RWPE2 (cell line): Measurements from ENCODE around the gene PDE4B.

Source experiments
- ATAC-seq: fragments of 200-7000 bp; cut with Tn5 transposase; 3 replicates; pipeline ENCODE4 v1.9.1; 2021; ENCODE audit warnings: low read depth
- DNase-seq: peaks from one replicate; pipeline ENCODE4 v3.0.0-alpha.2; 2020; ENCODE audit warnings: low spot score
- H3K27ac ChIP-seq: fragments of 450-650 bp; 2 replicates; pipeline ENCODE4 v1.5.1; 2017; ENCODE audit warnings: mild to moderate bottlenecking; ENCODE audit not compliant: poor library complexity, severe bottlenecking
- H3K27me3 ChIP-seq: fragments of 250-450 bp; sonication (Bioruptor Pico); 2 replicates; pipeline ENCODE4 v1.5.1; 2021; ENCODE audit warnings: mild to moderate bottlenecking, moderate library complexity; ENCODE audit not compliant: insufficient read depth, poor library complexity, severe bottlenecking
- H3K36me3 ChIP-seq: fragments of 250-450 bp; sonication (Bioruptor Pico); 2 replicates; pipeline ENCODE4 v1.5.1; 2020; ENCODE audit warnings: low read depth, mild to moderate bottlenecking, moderate library complexity
- H3K4me1 ChIP-seq: fragments of 250-450 bp; sonication (Bioruptor Pico); 2 replicates; pipeline ENCODE4 v1.5.1; 2021; ENCODE audit warnings: mild to moderate bottlenecking, moderate library complexity; ENCODE audit not compliant: insufficient read depth, poor library complexity, severe bottlenecking
- H3K4me3 ChIP-seq: fragments of 250-450 bp; sonication (Bioruptor Pico); 2 replicates; pipeline ENCODE4 v1.5.1; 2021; ENCODE audit warnings: mild to moderate bottlenecking, moderate library complexity; ENCODE audit not compliant: severe bottlenecking
- H3K9me3 ChIP-seq: fragments of 250-450 bp; sonication (Bioruptor Pico); 2 replicates; pipeline ENCODE4 v1.5.1; 2021; ENCODE audit warnings: mild to moderate bottlenecking, moderate library complexity; ENCODE audit not compliant: severe bottlenecking
- TF ChIP-seq, protein P1 (sequence below): fragments of 450-650 bp; IDR thresholded peaks from one replicate; pipeline ENCODE4 v1.5.1; 2017; ENCODE audit warnings: mild to moderate bottlenecking, moderate library complexity; ENCODE audit not compliant: poor library complexity, severe bottlenecking

Gene PDE4B

DNA sequence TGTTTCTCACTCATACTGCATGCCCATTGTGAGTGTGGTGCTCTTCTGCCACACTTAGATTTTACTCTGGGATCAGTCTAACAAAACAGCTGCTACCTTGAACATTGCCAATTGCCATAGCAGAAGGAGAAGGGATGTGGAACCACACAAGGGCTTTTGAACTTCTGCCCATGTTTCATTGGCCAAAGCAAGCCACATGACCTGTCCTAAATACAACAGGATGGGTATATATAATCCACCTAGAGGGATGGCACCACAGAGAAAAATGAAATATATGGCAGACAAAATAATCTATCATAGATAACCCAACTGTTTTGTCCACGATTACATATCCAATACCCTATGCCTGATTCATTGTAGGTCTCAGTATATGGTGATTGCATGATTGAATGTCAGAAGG lies 26.3 kb downstream of the PDE4B start:
- no peak overlapping the region for H3K27ac ChIP-seq
- H3K27me3 ChIP-seq = no peaks in the 10 kb centered on the region
- TF ChIP-seq, protein P1, sequence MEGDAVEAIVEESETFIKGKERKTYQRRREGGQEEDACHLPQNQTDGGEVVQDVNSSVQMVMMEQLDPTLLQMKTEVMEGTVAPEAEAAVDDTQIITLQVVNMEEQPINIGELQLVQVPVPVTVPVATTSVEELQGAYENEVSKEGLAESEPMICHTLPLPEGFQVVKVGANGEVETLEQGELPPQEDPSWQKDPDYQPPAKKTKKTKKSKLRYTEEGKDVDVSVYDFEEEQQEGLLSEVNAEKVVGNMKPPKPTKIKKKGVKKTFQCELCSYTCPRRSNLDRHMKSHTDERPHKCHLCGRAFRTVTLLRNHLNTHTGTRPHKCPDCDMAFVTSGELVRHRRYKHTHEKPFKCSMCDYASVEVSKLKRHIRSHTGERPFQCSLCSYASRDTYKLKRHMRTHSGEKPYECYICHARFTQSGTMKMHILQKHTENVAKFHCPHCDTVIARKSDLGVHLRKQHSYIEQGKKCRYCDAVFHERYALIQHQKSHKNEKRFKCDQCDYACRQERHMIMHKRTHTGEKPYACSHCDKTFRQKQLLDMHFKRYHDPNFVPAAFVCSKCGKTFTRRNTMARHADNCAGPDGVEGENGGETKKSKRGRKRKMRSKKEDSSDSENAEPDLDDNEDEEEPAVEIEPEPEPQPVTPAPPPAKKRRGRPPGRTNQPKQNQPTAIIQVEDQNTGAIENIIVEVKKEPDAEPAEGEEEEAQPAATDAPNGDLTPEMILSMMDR = no peak
- no peaks in the 10 kb centered on the region for H3K4me1 ChIP-seq
- ATAC-seq (no peak), DNase-seq (no peak)
- H3K4me3 ChIP-seq = no peak overlapping the region
- no peaks in the 10 kb centered on the region for H3K9me3 ChIP-seq
- no peaks in the 10 kb centered on the region for H3K36me3 ChIP-seq

DNA sequence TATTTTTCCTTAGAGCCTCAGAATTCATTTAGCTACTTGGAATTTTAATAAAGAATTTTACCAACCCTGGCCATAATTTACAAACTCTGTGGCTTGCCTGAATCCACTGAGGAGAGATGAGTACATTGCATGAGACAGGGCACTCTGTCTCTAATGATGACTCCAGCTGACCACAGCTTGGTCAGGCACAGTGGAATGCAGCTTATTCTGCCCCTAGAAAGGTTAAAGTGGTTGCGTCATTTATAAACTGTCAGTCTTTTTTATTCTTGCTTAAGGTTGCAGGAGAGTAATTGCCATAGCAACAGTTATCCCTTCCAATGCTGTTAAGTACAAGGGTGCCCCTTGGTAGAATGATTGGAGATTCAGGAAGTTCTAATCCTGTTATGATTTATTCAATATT lies 28.3 kb downstream of the PDE4B start:
- Histone ChIP-seq H3K27ac (no peak overlapping the region), H3K4me1 (no peaks in the 10 kb centered on the region), H3K9me3 (no peaks in the 10 kb centered on the region), H3K27me3 (no peaks in the 10 kb centered on the region), H3K36me3 (no peaks in the 10 kb centered on the region), H3K4me3 (no peak overlapping the region)
- TF ChIP-seq, protein P1 = no peak
- DNase-seq (no peak), ATAC-seq (peak; percentile 79)

DNA sequence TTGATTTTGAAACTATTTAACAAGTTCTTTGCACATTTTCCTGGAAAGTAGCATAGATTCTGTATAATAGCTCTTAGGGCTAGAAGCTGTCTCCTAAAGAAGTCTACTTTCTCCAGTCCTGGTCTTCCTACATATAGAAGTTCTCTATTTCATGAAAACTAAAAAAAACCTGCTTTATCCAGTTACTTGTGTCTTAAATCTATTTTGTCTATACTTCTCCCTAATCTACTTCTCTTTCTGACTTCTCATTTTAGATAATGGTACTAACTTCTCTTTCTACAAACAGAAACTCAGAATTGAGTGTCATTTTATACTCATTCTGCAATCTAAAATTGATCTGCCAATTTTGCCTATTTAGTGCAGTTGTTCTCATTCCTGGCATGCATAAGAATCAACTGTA lies 28.7 kb downstream of the PDE4B start:
- TF ChIP-seq, protein P1 = no peak
- DNase-seq (no peak), ATAC-seq (no peak)
- H3K9me3 ChIP-seq = no peaks in the 10 kb centered on the region
- no peaks in the 10 kb centered on the region for H3K36me3 ChIP-seq
- no peaks in the 10 kb centered on the region for H3K27me3 ChIP-seq
- no peak overlapping the region for H3K27ac ChIP-seq
- H3K4me1 ChIP-seq = no peaks in the 10 kb centered on the region
- H3K4me3 ChIP-seq = no peak overlapping the region

DNA sequence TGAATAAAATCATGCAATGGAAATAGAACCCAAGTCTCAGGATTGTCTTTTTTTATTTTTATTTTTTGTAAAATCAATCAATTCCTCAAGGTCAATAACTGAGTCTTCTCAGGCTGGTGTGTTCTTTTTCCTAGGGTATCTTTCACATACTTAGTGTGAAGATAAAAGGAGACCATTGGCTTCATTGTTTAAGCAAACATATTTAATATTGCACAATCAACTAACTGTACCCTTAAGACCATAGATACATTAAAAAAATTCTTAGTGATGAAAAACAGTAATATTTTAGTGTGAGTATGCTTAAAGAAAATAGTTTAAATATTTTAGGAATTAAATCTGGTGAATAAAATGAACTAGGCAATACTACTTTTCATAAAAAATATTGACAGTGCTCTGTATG lies 31.4 kb downstream of the PDE4B start:
- Histone ChIP-seq H3K27ac (no peak overlapping the region), H3K4me1 (no peaks in the 10 kb centered on the region), H3K27me3 (no peaks in the 10 kb centered on the region), H3K9me3 (no peaks in the 10 kb centered on the region), H3K36me3 (no peaks in the 10 kb centered on the region), H3K4me3 (no peak overlapping the region)
- TF ChIP-seq, protein P1 = no peak
- DNase-seq (no peak), ATAC-seq (no peak)

DNA sequence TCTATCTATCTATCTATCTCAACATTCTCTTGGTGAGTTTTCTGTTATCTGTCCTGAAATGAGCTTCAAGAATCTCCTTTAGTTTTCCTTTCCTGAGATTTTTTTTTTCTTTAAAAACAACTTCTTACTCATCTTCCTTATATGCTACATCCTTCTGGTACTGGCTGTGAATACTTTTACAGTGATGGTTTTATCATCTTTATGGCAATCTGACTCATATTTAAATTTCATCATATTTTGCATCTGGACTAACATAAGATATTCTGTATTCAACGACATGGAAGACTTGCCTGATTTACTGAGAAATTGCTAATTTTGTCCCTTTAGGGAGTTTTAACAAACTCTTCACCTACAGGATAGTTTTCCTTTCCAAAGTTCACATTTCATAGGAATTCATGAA lies 33.0 kb downstream of the PDE4B start:
- H3K36me3 ChIP-seq = no peaks in the 10 kb centered on the region
- no peaks in the 10 kb centered on the region for H3K9me3 ChIP-seq
- H3K4me1 ChIP-seq = no peaks in the 10 kb centered on the region
- TF ChIP-seq, protein P1 = no peak
- DNase-seq (no peak), ATAC-seq (peak; percentile 44; the same call in 1 of the 3 replicates)
- H3K27me3 ChIP-seq = no peaks in the 10 kb centered on the region
- no peak overlapping the region for H3K27ac ChIP-seq
- no peak overlapping the region for H3K4me3 ChIP-seq
